HepG2 (cell line): ENCODE data around the gene IL6ST. TPM values are rescaled to one million over a fixed set of nuclear protein-coding genes. Genes with fewer than 3 reads are reported as not detected.

Experiments
- ATAC-seq: fragments of 200-7000 bp; cut with Tn5 transposase; 3 replicates; pipeline ENCODE4 v1.9.1; 2020; ENCODE audit warnings: mild to moderate bottlenecking, moderate library complexity
- BruUV-seq: library from RNA; stranded (reverse); fragments of 400-500 nt; replicated peaks from 2 replicates; lab custom pipeline; 2021; lab: Mats Ljungman, UMichigan
- CTCF ChIA-PET: fragments of 300-600 bp; formaldehyde crosslinking; extraction: SDS; loops from one replicate; lab custom pipeline; 2021; ENCODE audit warnings: low total read pairs, inconsistent platforms, low intra/inter-chr PET ratio; lab: Yijun Ruan, JAX
- POLR2A ChIA-PET: fragments of 350-600 bp; sonication (Branson Sonifier 250); formaldehyde crosslinking; loops from one replicate; lab custom pipeline; 2020; ENCODE audit warnings: antibody characterized with exemption, inconsistent platforms; lab: Yijun Ruan, JAX
- DNase-seq: peaks from one replicate; pipeline ENCODE4 v3.0.0-alpha.2; 2015; ENCODE audit warnings: low spot score
- FAIRE-seq: peaks from 3 replicates; lab custom pipeline; 2011; peaks lifted over from hg19 to GRCh38; lab: Jason Lieb, UNC
- H2AFZ ChIP-seq: one replicate; pipeline ENCODE4 v1.6.1; 2011; ENCODE audit warnings: low read length, inconsistent platforms
- H3K27ac ChIP-seq: fragments of 300-600 bp; 3 replicates; pipeline ENCODE4 v1.8.0; 2011; ENCODE audit warnings: mixed run types, mild to moderate bottlenecking, mixed read lengths, low read length, inconsistent platforms; ENCODE audit not compliant: insufficient read depth; ENCODE audit errors: extremely low read length
- H3K27me3 ChIP-seq, 2 experiments: fragments of 200-600 bp in 1 of 2; 2 replicates in 1 of 2; 3 replicates in 1 of 2; pipeline versions ENCODE4 v1.6.0 to v1.8.0; 2011; ENCODE audit warnings: low read length in 2 of 2, mild to moderate bottlenecking in 2 of 2, moderate library complexity in 2 of 2, inconsistent platforms in 1 of 2; ENCODE audit not compliant: insufficient read depth in 2 of 2, control insufficient read depth in 1 of 2
- H3K36me3 ChIP-seq, 2 experiments: fragments of 200-600 bp in 1 of 2; replicated peaks in 1 of 2; 2 replicates in 1 of 2; 3 replicates in 1 of 2; pipeline versions ENCODE4 v1.5.1 to v1.8.0; 2011; ENCODE audit warnings: low read length in 2 of 2, inconsistent platforms in 1 of 2; ENCODE audit not compliant: insufficient read depth in 2 of 2, control insufficient read depth in 1 of 2
- H3K4me1 ChIP-seq: 2 replicates; pipeline ENCODE4 v1.5.1; 2012; ENCODE audit warnings: low read length, inconsistent platforms; ENCODE audit not compliant: insufficient read depth
- H3K4me2 ChIP-seq: 2 replicates; pipeline ENCODE4 v1.6.0; 2011; ENCODE audit warnings: low read depth, low read length, inconsistent platforms
- H3K4me3 ChIP-seq, 3 experiments: fragments of 200-600 bp in 1 of 3; sonication (generic), shearing (Covaris generic) in 1 of 3; replicated peaks in 1 of 3; 2 replicates each; pipeline ENCODE4 v1.5.1; 2011 to 2016; ENCODE audit warnings: low read length in 3 of 3, inconsistent platforms in 2 of 3, low read depth in 2 of 3, mild to moderate bottlenecking in 2 of 3, control low read depth in 1 of 3, mixed read lengths in 1 of 3; ENCODE audit not compliant: insufficient read depth in 1 of 3
- H3K79me2 ChIP-seq: one replicate; pipeline ENCODE4 v1.6.1; 2011; ENCODE audit warnings: low read length, inconsistent platforms; ENCODE audit not compliant: insufficient read depth
- H3K9ac ChIP-seq: 2 replicates; pipeline ENCODE4 v1.6.0; 2011; ENCODE audit warnings: mild to moderate bottlenecking, low read depth, low read length, inconsistent platforms; ENCODE audit not compliant: insufficient read depth
- H3K9me3 ChIP-seq: 2 replicates; pipeline ENCODE4 v1.5.1; 2012; ENCODE audit warnings: mild to moderate bottlenecking, low read length
- H4K20me1 ChIP-seq: 2 replicates; pipeline ENCODE4 v1.6.0; 2011; ENCODE audit warnings: inconsistent platforms, mild to moderate bottlenecking, low read length, moderate library complexity; ENCODE audit not compliant: insufficient read depth
- ATM ChIP-seq: fragments of 450-650 bp; IDR thresholded peaks from 2 replicates; pipeline ENCODE4 v1.7.1; 2017; ENCODE audit warnings: mild to moderate bottlenecking, borderline replicate concordance
- CHCHD3 ChIP-seq: sonication (generic); formaldehyde crosslinking; IDR thresholded peaks from 2 replicates; pipeline ENCODE4 v1.8.0; 2022; ENCODE audit warnings: mild to moderate bottlenecking, missing genetic modification reagents, moderate library complexity
- HHEX ChIP-seq: IDR thresholded peaks from 2 replicates; pipeline ENCODE4 v1.6.1; 2016; ENCODE audit warnings: control low read depth
- KLF11 ChIP-seq: IDR thresholded peaks from 2 replicates; pipeline ENCODE4 v1.6.1; 2016; ENCODE audit warnings: missing compliant biosample characterization
- PHF20 ChIP-seq: sonication (generic); formaldehyde crosslinking; IDR thresholded peaks from 2 replicates; pipeline ENCODE4 v1.5.0; 2020; ENCODE audit warnings: mild to moderate bottlenecking, missing genetic modification reagents
- SMAD9 ChIP-seq: sonication (generic); formaldehyde crosslinking; IDR thresholded peaks from 2 replicates; pipeline ENCODE4 v1.5.1; 2020; ENCODE audit warnings: mild to moderate bottlenecking, missing genetic modification reagents
- TBP ChIP-seq: sonication (generic); formaldehyde crosslinking; IDR thresholded peaks from 2 replicates; pipeline ENCODE4 v1.5.0; 2020; ENCODE audit warnings: missing genetic modification reagents
- ZNF570 ChIP-seq: sonication (generic); formaldehyde crosslinking; IDR thresholded peaks from 2 replicates; pipeline ENCODE4 v1.4.0; 2020; ENCODE audit warnings: mild to moderate bottlenecking, missing genetic modification reagents, borderline replicate concordance
- ZNF775 ChIP-seq: sonication (generic); formaldehyde crosslinking; IDR thresholded peaks from 2 replicates; pipeline ENCODE4 v1.4.0; 2020; ENCODE audit warnings: missing genetic modification reagents, mild to moderate bottlenecking, moderate library complexity, borderline replicate concordance
- WGBS: methylation state at CpG from one replicate; pipeline ENCODE4 v1.1.6; 2017; ENCODE audit warnings: low lambda C conversion rate; 5-methylcytosine and 5-hydroxymethylcytosine counted together
- in situ Hi-C: cut with HindIII; loops from 2 replicates; pipeline ENCODE4 v1.10.0; 2017; ENCODE audit warnings: low pct_unique_long_range_greater_than_20kb; ENCODE audit not compliant: extremely low pct_ligation_motif_present
- intact Hi-C: fragments of 100-400 bp; cut with micrococcal nuclease; formaldehyde crosslinking; loops from one replicate; pipeline ENCODE4 v1.10.0; 2022; ENCODE audit not compliant: unreplicated experiment
- polyA plus RNA-seq, 8 experiments: library from polyadenylated mRNA; depleted of rRNA in 3 of 8; stranded (reverse) in 7 of 8; unstranded in 1 of 8; fragments of >200 nt; fragmentation: Illumina TruSeq in 4 of 8; extraction: Trizol in 4 of 8; gene quantifications; 2 replicates each; pipeline versions ENCODE4 v1.2.1 to v1.2.3, GENCODE V29; 2011 to 2016; ENCODE audit warnings: low read depth in 4 of 8, missing spikeins in 1 of 8, mixed read lengths in 1 of 8; ENCODE audit not compliant: insufficient read depth in 1 of 8
- total RNA-seq, 5 experiments: library from RNA; depleted of rRNA; stranded (reverse); fragments of >200 nt; fragmentation: Illumina TruSeq; extraction: Trizol; gene quantifications; 2 replicates each; pipeline ENCODE4 v1.2.3, GENCODE V29; 2016; ENCODE audit warnings: low read depth in 1 of 5
- TF ChIP-seq, protein P1 (sequence below): sonication (generic); formaldehyde crosslinking; IDR thresholded peaks from 2 replicates; pipeline ENCODE4 v1.4.0; 2020; ENCODE audit warnings: missing genetic modification reagents

The IL6ST gene
- total and polyA plus RNA-seq, 2 of the 13 experiments (the other 11 are each of a cell fraction or from before 2014, with no cell fraction given): 66.6 to 166 TPM

DNA sequence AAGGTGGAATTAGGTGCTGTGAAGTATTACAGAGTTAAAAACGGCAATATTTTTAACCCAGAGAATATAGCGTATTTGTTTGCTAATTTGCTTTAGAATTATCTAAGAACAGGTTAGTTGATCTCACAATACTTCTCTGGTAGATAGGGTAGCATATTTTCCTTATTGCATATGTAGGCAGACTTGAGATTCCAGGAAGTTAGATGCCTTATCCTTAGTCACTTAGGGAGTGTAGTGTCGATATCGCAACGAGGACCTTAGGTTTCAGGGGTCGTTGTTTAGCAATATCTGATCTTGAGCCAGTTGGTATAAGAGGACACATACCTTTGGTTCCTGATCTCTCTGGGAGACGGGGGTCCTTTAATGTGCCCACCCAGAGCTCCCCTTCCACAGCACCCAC is 28.5 kb upstream of the IL6ST start:
- Histone ChIP-seq H3K9ac (no peak overlapping the region), H4K20me1 (no peaks in the 10 kb centered on the region), H3K27me3 (no peaks in the 10 kb centered on the region), H3K9me3 (no peaks in the 10 kb centered on the region), H2AFZ (no peak overlapping the region), H3K36me3 (no peaks in the 10 kb centered on the region), H3K4me2 (no peak overlapping the region), H3K27ac (no peak overlapping the region), H3K4me1 (peaks cover 59% of the 10 kb centered on the region)
- DNase-seq: no peak
- no TSS peak for BruUV-seq
- CTCF ChIA-PET: no interaction called here
- POLR2A ChIA-PET: interaction anchor here (1.6 kb wide), 1 partner anchor 10 kb away, joined by 3 read pairs; no protein-coding TSS in a partner anchor
- WGBS: 85% methylated on average over 7 of the region's 7 CpGs
- in situ Hi-C loops: no loop called here
- no peak for ATAC-seq
- TF ChIP-seq ATM (no peak), ZNF775 (no peak), ZNF570 (CRISPR knock-in tag) (no peak), TBP (CRISPR knock-in tag) (no peak), CHCHD3 (CRISPR knock-in tag) (no peak), HHEX (CRISPR knock-in tag) (no peak), KLF11 (CRISPR knock-in tag) (no peak), PHF20 (CRISPR knock-in tag) (no peak), SMAD9 (CRISPR knock-in tag) (no peak)
- TF ChIP-seq, protein P1, sequence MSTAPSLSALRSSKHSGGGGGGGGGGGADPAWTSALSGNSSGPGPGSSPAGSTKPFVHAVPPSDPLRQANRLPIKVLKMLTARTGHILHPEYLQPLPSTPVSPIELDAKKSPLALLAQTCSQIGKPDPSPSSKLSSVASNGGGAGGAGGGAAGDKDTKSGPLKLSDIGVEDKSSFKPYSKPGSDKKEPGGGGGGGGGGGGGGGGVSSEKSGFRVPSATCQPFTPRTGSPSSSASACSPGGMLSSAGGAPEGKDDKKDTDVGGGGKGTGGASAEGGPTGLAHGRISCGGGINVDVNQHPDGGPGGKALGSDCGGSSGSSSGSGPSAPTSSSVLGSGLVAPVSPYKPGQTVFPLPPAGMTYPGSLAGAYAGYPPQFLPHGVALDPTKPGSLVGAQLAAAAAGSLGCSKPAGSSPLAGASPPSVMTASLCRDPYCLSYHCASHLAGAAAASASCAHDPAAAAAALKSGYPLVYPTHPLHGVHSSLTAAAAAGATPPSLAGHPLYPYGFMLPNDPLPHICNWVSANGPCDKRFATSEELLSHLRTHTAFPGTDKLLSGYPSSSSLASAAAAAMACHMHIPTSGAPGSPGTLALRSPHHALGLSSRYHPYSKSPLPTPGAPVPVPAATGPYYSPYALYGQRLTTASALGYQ: no peak
- TF ChIP-seq, all 625 proteins: peak for 0
- Histone ChIP-seq H3K4me3 (no peak overlapping the region), H3K79me2 (no peaks in the 10 kb centered on the region)
- intact Hi-C loops: no loop called here
- FAIRE-seq: no peak
